ENCODE data around the gene UBE3B.
"Not testable (repeated sequence)": the region's sequence is repeated elsewhere in the genome, so short reads cannot be mapped to it uniquely, and the experiment has no call there.

UBE3B gene

DNA sequence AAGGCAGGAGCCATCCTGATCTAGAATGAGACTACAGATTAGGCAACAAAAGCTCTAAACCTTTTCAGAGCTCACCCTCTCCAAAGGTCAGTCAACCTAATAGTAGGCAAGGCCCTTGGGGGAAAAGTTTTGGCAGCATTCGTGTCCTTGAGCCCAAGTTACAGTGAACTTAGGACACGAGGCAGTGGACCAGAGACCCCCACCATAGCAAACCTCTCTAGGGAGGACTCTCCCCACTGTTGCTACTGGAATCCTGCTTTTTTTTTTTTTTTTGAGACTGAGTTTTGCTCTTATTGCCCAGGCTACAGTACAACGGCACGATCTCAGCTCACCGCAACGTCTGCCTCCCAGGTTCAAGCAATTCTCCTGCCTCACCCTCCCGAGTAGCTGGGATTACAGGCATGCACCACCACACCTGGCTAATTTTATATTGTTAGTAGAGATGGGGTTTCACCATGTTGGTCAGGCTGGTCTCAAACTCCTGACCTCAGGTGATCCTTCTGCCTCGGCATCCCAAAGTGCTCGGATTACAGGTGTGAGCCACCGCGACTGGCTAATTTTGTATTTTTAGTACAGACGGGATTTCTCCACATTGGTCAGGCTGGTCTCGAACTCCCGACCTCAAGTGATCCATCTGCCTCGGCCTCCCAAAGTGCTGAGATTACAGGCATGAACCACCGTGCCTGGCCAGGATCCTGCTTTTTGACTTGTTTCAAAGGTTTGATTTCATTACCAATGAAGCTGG, 3.7 kb upstream of the UBE3B start:
- DNase-seq (ENCODE audit: low read depth): not testable (repeated sequence)

DNA sequence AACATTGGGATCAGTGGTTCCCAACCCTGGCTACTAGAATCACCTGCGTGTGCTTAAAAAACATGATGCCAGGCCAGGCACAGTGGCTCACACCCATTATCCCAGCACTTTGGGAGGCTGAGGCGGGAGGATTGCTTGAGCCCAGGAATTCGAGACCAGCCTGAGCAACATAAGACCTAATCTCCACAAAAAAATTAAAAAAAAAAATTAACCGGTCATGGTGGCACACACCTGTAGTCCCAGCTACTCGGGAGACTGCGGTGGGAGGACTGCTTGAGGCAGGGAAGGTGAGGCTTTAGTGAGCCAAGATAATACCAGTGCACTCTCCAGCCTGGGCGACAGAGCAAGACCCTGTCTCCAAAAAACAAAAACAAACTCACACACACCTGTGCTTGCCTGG, 2.3 kb upstream of the UBE3B start:
- no peak for DNase-seq (ENCODE audit: low read depth)

DNA sequence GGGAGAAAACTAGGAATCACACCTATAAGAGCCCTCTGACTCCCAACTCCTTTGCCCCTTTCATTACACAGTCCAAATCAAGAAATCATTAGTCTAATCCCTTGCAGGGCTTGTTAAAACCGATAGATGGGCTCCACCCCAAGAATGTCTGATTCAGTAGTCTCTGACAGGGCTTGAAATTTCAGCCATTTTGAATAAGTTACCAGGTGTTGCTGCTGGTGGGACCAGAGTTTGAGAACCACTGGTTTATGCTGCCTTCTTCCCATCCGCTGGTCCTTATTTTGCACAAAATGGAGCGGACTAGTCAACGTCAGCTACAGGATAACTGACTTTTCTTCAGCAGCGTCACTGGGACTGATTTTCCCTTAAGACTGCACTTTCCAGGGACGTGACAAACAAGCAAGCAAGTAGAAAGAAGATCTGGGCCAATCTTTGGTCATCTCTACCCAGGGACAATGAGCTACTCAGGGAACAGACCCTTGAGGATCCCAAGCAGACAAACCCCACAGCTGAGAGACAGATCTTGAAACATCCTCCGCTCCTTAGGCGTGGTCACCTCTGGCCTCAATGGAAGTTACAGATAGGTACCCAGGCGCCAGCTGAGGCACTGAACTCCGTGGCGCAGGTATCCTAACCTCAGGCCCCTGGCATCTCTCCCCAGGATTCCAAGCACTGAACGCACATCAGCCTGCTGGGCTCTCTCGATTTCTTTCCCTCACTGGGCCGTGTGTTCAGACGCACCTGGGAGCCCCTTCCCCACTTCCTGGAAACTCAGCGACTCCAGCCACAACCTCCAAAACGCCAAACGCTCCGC, 1.2 kb upstream of the UBE3B start:
- no peak for DNase-seq (ENCODE audit: low read depth)

GRCh38 chr12:109476807-109477184, 638 bp upstream of the UBE3B start:
- DNase-seq (ENCODE audit: low read depth): no peak

DNA sequence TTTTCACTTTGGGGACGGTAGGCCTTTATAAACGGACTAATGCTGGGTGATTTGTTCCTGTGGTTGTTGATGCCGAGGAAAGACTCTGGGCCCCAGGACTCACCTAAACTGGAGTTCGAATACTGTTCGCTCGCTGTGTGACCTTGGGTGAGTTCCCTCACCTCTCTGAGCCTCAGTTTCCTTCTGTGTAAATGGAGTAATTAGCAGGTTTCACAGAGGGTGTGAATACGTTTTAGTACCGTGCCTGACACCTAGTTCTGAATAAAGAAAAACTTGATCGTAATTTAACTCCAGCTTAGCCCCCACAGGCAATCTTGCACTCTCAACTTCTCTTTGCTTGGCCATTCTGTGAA, 505 bp downstream of the UBE3B start:
- DNase-seq (ENCODE audit: low read depth): no peak

- DNase-seq (ENCODE audit: low read depth): no peak
Observed at GRCh38 chr12:109479761-109480160, 2.3 kb downstream of the UBE3B start.

DNA sequence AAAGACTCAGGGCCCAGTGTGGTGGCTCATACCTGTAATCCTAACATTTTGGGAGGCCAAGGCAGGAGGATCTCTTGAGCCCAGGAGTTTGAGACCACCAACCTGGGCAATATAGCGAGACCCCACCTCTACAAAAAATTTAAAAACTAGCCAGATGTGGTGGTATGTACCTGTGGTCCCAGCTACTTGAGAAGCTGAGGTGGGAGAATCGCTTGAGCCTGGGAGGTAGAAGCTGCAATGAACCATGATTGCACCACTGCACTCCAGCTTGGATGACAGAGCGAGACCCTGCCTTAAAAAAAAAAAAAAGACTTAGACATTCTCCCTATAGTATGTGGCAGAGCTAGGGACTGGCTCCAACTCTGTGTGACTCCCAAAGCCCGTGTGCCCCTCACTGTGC, 2.9 kb downstream of the UBE3B start:
- no peak for DNase-seq (ENCODE audit: low read depth)

DNA sequence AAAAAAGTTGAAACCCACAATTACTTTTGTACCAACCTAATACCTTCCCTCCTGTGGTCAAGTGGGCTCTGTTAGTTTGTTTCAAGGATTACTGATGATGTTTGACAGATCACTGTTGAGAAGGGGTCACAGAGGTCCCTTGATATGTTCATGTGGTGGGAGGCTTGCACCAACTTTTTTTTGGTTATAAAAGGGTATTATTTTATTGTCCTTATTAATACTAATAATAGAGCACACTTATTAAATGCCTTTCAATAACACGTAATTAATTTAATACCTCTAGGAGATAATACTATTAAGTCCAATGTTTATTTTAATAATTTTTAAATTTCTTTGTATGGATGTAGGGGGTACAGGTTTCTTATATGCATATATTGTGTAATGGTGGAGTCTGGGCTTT, 4.4 kb downstream of the UBE3B start:
- DNase-seq (ENCODE audit: low read depth): no peak

GRCh38 chr12:109482491-109482890, 5.1 kb downstream of the UBE3B start:
- no peak for DNase-seq (ENCODE audit: low read depth)

- no peak for DNase-seq (ENCODE audit: low read depth)
Observed at GRCh38 chr12:109482894-109483293, 5.5 kb downstream of the UBE3B start.

- DNase-seq (ENCODE audit: low read depth): no peak
Observed at GRCh38 chr12:109483346-109483745, 5.9 kb downstream of the UBE3B start.

- no peak for DNase-seq (ENCODE audit: low read depth)
Observed at GRCh38 chr12:109485201-109485600, 7.8 kb downstream of the UBE3B start.

GRCh38 chr12:109487181-109488050, 10.0 kb downstream of the UBE3B start:
- DNase-seq (ENCODE audit: low read depth): no peak

DNA sequence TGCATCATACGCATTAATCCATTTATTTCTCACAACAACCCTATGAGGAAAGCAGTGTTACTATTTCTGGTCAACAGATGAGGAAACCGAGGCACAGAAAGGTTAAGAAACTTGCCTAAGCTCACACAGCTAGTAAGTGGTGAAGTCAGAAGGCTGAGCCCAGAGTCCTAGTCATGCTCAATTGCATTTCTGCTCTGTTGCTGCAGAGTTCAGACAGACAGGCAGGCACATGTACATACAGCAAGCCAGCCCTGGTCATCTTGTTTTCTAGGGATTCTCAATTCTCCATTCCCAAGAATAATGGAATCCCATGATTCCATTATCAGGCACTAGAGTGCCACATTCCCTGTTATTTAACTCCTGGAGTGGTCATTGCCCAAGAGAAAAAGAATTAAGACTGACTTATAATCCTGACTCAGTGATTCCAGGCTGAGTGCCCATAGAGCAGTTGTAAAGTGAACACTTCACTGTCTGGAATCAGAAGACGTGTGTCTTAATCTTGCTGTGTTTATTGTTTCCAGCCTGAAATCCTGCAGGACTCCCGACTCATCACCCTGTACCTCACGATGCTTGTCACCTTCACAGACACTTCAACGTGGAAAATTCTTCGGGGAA, 10.7 kb downstream of the UBE3B start:
- DNase-seq (ENCODE audit: low read depth): no peak

- no peak for DNase-seq (ENCODE audit: low read depth)
Observed at GRCh38 chr12:109489016-109489954, 11.9 kb downstream of the UBE3B start.

DNA sequence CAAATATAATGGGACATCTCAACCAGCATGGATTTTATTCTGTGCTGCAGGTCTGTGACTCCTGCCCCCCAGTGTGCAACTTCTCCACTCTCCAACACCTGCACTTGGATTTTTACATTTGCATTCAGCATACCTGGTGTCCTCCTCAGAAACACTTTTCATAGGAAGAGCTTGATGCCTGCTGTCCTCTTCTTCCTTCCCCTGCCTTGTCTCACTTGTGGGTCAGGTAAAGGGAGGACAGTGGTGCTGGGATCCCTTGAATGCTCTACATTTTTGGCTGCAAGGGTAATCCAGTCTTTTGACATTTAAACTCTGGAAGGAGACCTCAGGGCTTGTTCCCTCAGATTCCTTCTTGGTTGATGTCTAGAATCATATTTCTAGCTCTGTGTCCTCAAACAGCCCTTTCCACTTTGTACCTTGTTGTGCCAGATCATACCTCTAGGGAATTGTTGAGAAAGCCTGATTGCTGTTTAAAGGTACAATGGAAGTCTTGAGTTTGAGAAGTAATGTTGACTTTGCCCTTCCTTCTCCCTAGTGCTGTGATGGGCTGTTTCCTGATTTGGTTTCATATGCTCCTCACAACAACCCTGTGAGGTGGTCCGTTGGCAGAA, 12.6 kb downstream of the UBE3B start:
- DNase-seq (ENCODE audit: low read depth): no peak

DNA sequence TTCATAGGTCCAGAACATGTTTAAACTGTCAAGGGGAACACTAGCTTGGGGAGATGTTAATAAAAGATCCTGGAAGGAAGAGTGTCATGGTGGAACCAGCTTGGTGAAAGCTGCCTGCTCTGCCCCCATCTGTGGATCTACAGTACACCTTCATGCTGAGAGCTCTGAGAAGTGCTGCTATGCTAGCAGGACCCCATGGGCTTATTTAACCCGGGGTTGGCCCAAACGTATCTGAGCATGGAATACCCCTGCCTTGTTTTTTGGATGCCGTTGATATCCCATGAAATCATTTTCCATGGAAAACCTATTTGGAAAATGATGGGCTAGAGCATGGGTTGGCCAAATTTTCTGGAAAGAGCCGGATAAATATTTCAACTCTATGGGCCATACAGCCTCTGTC, 14.2 kb downstream of the UBE3B start:
- DNase-seq (ENCODE audit: low read depth): no peak

GRCh38 chr12:109492371-109492770, 14.9 kb downstream of the UBE3B start:
- DNase-seq (ENCODE audit: low read depth): no peak

DNA sequence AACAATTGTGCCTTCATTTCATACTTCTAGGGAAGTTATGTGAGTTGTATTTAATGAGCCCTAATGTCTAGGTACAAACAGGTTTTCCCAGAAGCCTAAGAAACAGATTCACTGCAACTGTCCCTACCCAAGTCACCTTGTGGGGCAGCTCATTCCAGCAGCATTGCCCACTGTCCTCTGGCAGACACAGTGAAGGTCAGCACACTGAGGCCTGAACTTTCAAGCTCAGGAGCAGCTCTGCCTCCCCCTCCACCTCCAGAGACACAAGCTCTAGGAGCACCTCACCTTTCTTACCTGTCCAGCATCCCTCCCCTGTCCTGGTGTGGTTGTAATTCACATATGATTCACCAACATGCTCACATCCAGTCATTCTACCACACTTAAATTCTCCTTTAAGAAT, 15.7 kb downstream of the UBE3B start:
- no peak for DNase-seq (ENCODE audit: low read depth)

DNA sequence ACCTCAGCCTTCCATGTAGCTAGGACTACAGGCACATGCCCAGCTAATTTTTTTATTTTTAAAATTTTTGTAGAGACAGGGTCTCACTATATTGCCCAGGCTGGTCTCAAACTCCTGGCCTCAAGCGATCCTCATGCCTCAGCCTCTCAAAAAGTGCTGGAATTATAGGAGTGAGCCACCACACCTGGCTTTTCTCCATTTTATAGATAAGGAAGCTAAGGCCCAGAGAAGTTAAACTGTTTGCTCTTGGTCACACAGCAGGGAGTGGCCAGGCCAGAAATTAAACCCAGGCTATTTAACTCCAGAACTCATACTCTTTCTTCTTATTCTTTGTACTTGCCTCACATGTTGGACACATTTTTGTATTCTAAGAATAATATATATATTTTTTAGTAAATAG, 16.5 kb downstream of the UBE3B start:
- no peak for DNase-seq (ENCODE audit: low read depth)

All from activated T-cell treated with anti-CD3 and anti-CD28 coated beads for 24 hours (primary cell).